Stimulated activated naive CD8-positive, alpha-beta T cell treated with anti-CD3 and anti-CD28 coated beads, Interleukin-15, Interleukin-2, amounts not matched to agents 100 U/mL and 50 U/mL, for 24 hours (primary cell): ENCODE results near the gene MXI1.

Source experiments
- ATAC-seq: fragments of 150-1000 bp; cut with Tn5 transposase; one replicate; pipeline ENCODE4 v1.10.0; 2021
- DNase-seq: peaks from one replicate; pipeline ENCODE4 v3.0.0; 2021

The MXI1 gene

GRCh38 chr10:110207011-110207804, at the start of gene MXI1:
MXI1 (plus strand) TSS chr10:110207605; CDS start chr10:110207809, 204 bp downstream.
- peak; percentile 61 for DNase-seq
- ATAC-seq = peak; percentile 17

GRCh38 chr10:110158051-110159005, 49.1 kb upstream of the MXI1 start:
- ATAC-seq (no peak), DNase-seq (no peak)

- no peak for DNase-seq
- no peak for ATAC-seq
Measured at GRCh38 chr10:110160081-110160480, 47.3 kb upstream of the MXI1 start.

GRCh38 chr10:110160522-110160921, 46.9 kb upstream of the MXI1 start:
- no peak for DNase-seq

GRCh38 chr10:110162741-110163145, 44.7 kb upstream of the MXI1 start:
- ATAC-seq = no peak
- no peak for DNase-seq

More at GRCh38 chr10:110160522-110160921, 46.9 kb upstream of the MXI1 start:
- ATAC-seq = no peak

GRCh38 chr10:110163192-110163773, 44.1 kb upstream of the MXI1 start:
- DNase-seq (no peak), ATAC-seq (no peak)

- DNase-seq (no peak), ATAC-seq (no peak)
Measured at GRCh38 chr10:110163841-110164240, 43.6 kb upstream of the MXI1 start.

GRCh38 chr10:110165239-110165638, 42.2 kb upstream of the MXI1 start:
- ATAC-seq (peak; percentile 63), DNase-seq (no peak)

- ATAC-seq (no peak), DNase-seq (no peak)
Measured at GRCh38 chr10:110167149-110167548, 40.3 kb upstream of the MXI1 start.

- no peak for ATAC-seq
- DNase-seq = no peak
Measured at GRCh38 chr10:110168601-110169481, 38.6 kb upstream of the MXI1 start.

GRCh38 chr10:110169586-110169985, 37.8 kb upstream of the MXI1 start:
- DNase-seq = no peak
- ATAC-seq = no peak

GRCh38 chr10:110170142-110170971, 37.0 kb upstream of the MXI1 start:
- DNase-seq (no peak), ATAC-seq (no peak)

GRCh38 chr10:110171032-110171431, 36.4 kb upstream of the MXI1 start:
- ATAC-seq = peak; percentile 32
- no peak for DNase-seq

GRCh38 chr10:110172155-110172554, 35.2 kb upstream of the MXI1 start:
- ATAC-seq (no peak), DNase-seq (no peak)

- no peak for ATAC-seq
- DNase-seq = no peak
Measured at GRCh38 chr10:110174201-110174600, 33.2 kb upstream of the MXI1 start.

- DNase-seq (no peak), ATAC-seq (no peak)
Measured at GRCh38 chr10:110174816-110175215, 32.6 kb upstream of the MXI1 start.

GRCh38 chr10:110175406-110175805, 32.0 kb upstream of the MXI1 start:
- ATAC-seq (no peak), DNase-seq (no peak)

- DNase-seq = no peak
Measured at GRCh38 chr10:110176141-110177030, 31.0 kb upstream of the MXI1 start.

GRCh38 chr10:110179220-110179619, 28.2 kb upstream of the MXI1 start:
- no peak for ATAC-seq
- no peak for DNase-seq

More at GRCh38 chr10:110176141-110177030, 31.0 kb upstream of the MXI1 start:
- no peak for ATAC-seq

GRCh38 chr10:110181451-110181850, 26.0 kb upstream of the MXI1 start:
- ATAC-seq = peak; percentile 14
- DNase-seq = no peak
